DMS153 treated with DMSO at 0.1 percent for 48 hours (cell line): ENCODE results near the gene TBC1D16.

Source experiments
- DNase-seq: peaks from one replicate; lab custom pipeline; 2025; ENCODE audit not compliant: unreplicated experiment; lab: John Stamatoyannopoulos, UW

Gene TBC1D16

GRCh38 chr17:80025796-80026195, 9.9 kb downstream of the TBC1D16 start:
- peak; percentile 19 for DNase-seq

- DNase-seq: no peak
Measured at GRCh38 chr17:80025140-80025539, 10.5 kb downstream of the TBC1D16 start.

GRCh38 chr17:80024206-80024972, 11.3 kb downstream of the TBC1D16 start:
- DNase-seq: no peak

GRCh38 chr17:80023481-80024205, 12.0 kb downstream of the TBC1D16 start:
- no peak for DNase-seq

GRCh38 chr17:80021600-80021999, 14.1 kb downstream of the TBC1D16 start:
- no peak for DNase-seq

DNA sequence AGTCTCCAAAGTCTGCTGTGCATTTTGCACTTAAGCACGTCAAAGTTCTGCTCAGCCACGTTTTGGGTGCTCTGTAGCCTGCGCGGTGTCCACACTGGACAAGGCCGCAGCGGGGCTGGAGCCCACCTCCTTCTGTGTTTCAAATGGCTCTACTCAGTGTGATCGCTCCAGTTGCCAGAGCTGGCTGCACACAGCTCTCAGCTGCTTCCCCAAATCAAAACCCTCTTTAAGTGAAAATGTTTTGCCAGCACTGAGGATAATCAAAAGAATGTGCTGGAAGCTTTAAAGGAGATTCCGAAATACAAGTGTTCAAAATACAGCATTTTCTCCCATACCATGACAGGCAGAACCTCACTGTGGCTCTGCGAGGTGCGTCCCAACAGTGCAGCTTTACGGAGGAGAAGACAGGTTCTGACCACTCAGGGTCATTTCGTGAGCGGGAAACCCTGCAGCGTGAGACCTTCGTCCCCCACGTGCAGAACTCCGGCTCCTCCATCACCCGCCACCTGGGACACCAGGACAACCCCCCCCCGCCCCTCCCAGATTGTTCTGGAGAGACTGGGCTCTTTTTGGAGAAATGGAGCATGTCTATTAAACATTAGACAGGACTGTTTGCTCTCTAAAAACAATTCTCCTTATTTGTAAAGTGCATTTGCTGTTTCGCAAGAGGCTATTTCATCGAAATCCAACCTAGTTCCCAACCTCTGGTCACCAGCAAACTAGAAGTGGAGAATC, 16.6 kb downstream of the TBC1D16 start:
- DNase-seq: no peak

GRCh38 chr17:80017226-80018010, 18.3 kb downstream of the TBC1D16 start:
- DNase-seq: no peak

DNA sequence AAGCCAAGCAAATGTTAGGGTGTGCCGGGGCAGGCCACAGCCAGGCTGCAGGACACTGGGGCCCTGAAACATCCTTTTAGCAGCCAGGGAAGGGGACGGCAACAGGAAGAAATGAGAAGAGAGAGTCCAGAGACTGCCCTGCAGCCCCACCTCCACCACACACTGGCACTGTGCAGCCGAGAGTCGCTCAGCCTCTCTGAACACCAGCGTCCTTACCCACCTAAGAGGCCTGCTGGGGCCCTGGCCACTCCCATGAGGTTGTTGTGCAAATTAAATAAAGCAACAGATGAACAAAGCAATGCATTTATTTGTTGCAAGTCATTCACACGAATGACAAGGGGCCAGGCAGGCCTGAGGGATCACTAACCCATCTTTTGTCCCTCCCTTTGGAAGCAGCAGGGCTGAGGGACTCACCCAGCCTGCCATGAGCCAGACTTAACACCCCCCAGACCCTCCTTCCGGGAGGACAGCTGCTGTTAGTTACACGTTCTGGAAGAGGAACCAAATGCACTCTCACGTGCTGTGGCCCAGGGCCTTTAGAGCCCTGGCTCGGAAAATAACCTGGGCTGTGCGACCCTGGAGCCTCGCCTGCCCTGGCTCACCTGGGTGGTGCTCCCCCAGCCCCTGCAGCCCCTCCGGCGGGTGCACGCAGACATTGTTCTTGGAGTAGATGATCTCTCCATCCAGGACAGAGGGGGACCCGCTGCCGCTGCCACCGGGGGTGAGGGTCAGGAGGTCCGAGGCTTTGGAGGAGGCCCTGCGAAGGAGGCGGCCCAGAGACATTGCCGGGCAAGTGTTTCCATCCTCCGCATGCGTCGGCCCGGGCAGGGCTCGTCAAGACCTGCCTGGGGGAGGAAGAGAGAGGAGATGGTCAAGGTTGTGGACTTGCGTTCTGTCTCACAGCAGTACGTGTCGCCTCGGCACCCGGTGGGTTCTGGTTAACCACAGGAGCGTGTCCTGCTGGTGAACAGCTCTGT, 22.6 kb downstream of the TBC1D16 start:
- DNase-seq: no peak

DNA sequence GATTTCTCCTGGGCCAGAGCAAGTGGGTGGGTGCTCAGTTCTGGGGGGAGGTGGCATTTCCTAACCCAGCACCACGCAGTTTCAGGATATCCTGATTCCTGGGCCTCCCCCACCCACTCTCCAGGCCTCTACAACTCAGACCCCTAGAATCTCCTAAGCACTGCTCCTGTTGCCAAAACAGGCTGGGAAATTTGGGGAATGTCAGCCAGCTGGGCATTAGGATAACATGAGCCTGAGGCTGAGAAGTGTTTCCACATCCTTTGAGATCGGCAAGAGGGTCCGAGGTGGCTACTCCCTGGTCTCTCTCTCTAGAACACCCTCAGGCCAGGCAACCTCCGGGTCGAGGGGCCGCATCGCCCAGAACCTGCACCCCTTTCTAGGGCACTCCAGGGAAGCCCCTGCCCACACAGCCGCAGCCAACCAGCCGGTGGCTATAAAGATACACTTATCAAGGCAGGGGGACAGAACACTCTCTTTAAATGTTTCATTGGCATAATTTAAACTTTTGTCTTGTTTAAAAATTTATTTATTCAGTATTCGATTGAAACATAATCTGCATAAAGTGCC, 23.6 kb downstream of the TBC1D16 start:
- DNase-seq: no peak

DNA sequence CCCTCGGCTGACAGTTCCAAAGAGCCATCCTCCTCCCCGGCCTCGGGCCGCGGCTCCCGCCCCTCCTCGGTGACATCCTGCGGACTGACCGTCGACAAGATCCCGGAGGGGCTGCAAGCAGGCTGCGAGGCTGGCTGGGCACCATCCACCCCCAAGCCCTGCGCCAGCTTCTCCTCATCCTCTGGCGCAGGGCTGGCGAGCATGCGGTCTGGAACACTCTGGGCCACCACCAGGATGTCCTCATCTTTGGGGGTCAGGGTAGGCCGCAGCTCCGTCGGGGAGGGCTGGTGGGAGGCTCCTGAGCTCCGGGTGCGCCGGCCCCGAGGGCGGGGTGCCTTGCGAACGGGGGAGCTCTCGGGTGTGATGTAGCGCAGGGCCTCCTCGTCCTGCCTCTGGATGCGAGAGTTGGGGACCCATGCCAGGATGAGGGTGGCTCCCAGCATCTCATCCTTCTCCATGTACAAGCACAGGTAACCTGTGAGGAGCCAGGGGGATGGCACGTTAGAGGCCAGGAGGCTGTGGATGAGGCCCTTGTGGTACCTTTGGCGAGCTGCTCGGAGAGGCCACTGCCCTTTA, 25.3 kb downstream of the TBC1D16 start:
- no peak for DNase-seq

GRCh38 chr17:80009391-80010282, 26.0 kb downstream of the TBC1D16 start:
- DNase-seq: no peak

- DNase-seq: no peak
Measured at GRCh38 chr17:80008848-80009247, 26.8 kb downstream of the TBC1D16 start.

- DNase-seq: peak; percentile 86
Measured at GRCh38 chr17:80008383-80008840, 27.3 kb downstream of the TBC1D16 start.

GRCh38 chr17:80007939-80008338, 27.7 kb downstream of the TBC1D16 start:
- no peak for DNase-seq

GRCh38 chr17:80006811-80007752, 28.6 kb downstream of the TBC1D16 start:
- DNase-seq: no peak

GRCh38 chr17:80006339-80006720, 29.3 kb downstream of the TBC1D16 start:
- no peak for DNase-seq
